ENCODE data around the gene INPP4A. TPM values are rescaled to one million over a fixed set of nuclear protein-coding genes. Genes with fewer than 3 reads are reported as not detected.

The INPP4A gene
- total RNA-seq, 1 donor from 2014 or later: 40.7 TPM

- H3K4me3 Mint-ChIP-seq: no peak overlapping the region
- no peaks in the 10 kb centered on the region for H3K27me3 Mint-ChIP-seq (ENCODE audit: low read depth)
- no peak overlapping the region for H3K27ac Mint-ChIP-seq
- peaks cover 34% of the 10 kb centered on the region for H3K36me3 Mint-ChIP-seq
- no peaks in the 10 kb centered on the region for H3K9me3 Mint-ChIP-seq
- no peak for TF ChIP-seq CTCF (IDR thresholded peaks at IDR 0.05; ENCODE audit: unreplicated experiment)
- no peaks in the 10 kb centered on the region for H3K4me1 Mint-ChIP-seq
- no peak for DNase-seq (ENCODE audit: low spot score in 2 of 2, unreplicated experiment in 2 of 2)
Measured at GRCh38 chr2:98569915-98570314, 125.3 kb downstream of the INPP4A start.

- no peak for TF ChIP-seq CTCF (IDR thresholded peaks at IDR 0.05; ENCODE audit: unreplicated experiment)
- H3K4me1 Mint-ChIP-seq: no peaks in the 10 kb centered on the region
- peaks cover 30% of the 10 kb centered on the region for H3K36me3 Mint-ChIP-seq
- H3K9me3 Mint-ChIP-seq: no peaks in the 10 kb centered on the region
- no peak for DNase-seq (ENCODE audit: low spot score in 2 of 2, unreplicated experiment in 2 of 2)
- H3K27me3 Mint-ChIP-seq (ENCODE audit: low read depth): no peaks in the 10 kb centered on the region
- no peak overlapping the region for H3K27ac Mint-ChIP-seq
- no peak overlapping the region for H3K4me3 Mint-ChIP-seq
Measured at GRCh38 chr2:98570356-98570755, 125.7 kb downstream of the INPP4A start.

- TF ChIP-seq CTCF (IDR thresholded peaks at IDR 0.05; ENCODE audit: unreplicated experiment): no peak
- no peaks in the 10 kb centered on the region for H3K27me3 Mint-ChIP-seq (ENCODE audit: low read depth)
- DNase-seq (ENCODE audit: low spot score in 2 of 2, unreplicated experiment in 2 of 2): no peak
- no peaks in the 10 kb centered on the region for H3K9me3 Mint-ChIP-seq
- H3K36me3 Mint-ChIP-seq: peaks cover 23% of the 10 kb centered on the region
- H3K4me3 Mint-ChIP-seq: no peak overlapping the region
- no peak overlapping the region for H3K27ac Mint-ChIP-seq
- no peaks in the 10 kb centered on the region for H3K4me1 Mint-ChIP-seq
Measured at GRCh38 chr2:98571121-98571701, 126.6 kb downstream of the INPP4A start.

- Mint-ChIP-seq H3K36me3 (peaks cover 19% of the 10 kb centered on the region), H3K4me3 (no peak overlapping the region), H3K27me3 (ENCODE audit: low read depth) (no peaks in the 10 kb centered on the region), H3K27ac (no peak overlapping the region), H3K4me1 (no peaks in the 10 kb centered on the region), H3K9me3 (no peaks in the 10 kb centered on the region)
- DNase-seq (ENCODE audit: low spot score in 2 of 2, unreplicated experiment in 2 of 2): no peak
- no peak for TF ChIP-seq CTCF (IDR thresholded peaks at IDR 0.05; ENCODE audit: unreplicated experiment)
Measured at GRCh38 chr2:98571796-98572195, 127.1 kb downstream of the INPP4A start.

- H3K27ac Mint-ChIP-seq: no peak overlapping the region
- no peak for TF ChIP-seq CTCF (IDR thresholded peaks at IDR 0.05; ENCODE audit: unreplicated experiment)
- no peaks in the 10 kb centered on the region for H3K4me1 Mint-ChIP-seq
- DNase-seq (ENCODE audit: low spot score in 2 of 2, unreplicated experiment in 2 of 2): no peak
- peaks cover 14% of the 10 kb centered on the region for H3K36me3 Mint-ChIP-seq
- no peak overlapping the region for H3K4me3 Mint-ChIP-seq
- H3K9me3 Mint-ChIP-seq: no peaks in the 10 kb centered on the region
- H3K27me3 Mint-ChIP-seq (ENCODE audit: low read depth): no peaks in the 10 kb centered on the region
Measured at GRCh38 chr2:98572211-98572610, 127.6 kb downstream of the INPP4A start.

GRCh38 chr2:98572676-98573075, 128.0 kb downstream of the INPP4A start:
- no peaks in the 10 kb centered on the region for H3K9me3 Mint-ChIP-seq
- no peak overlapping the region for H3K27ac Mint-ChIP-seq
- no peak for TF ChIP-seq CTCF (IDR thresholded peaks at IDR 0.05; ENCODE audit: unreplicated experiment)
- H3K27me3 Mint-ChIP-seq (ENCODE audit: low read depth): no peaks in the 10 kb centered on the region
- H3K4me3 Mint-ChIP-seq: no peak overlapping the region
- peaks cover 14% of the 10 kb centered on the region for H3K36me3 Mint-ChIP-seq
- DNase-seq (ENCODE audit: low spot score in 2 of 2, unreplicated experiment in 2 of 2): no peak
- no peaks in the 10 kb centered on the region for H3K4me1 Mint-ChIP-seq
